Skin of body (tissue), 3 donors: ENCODE measurements around the gene BORA. TPM values are rescaled to one million over a fixed set of nuclear protein-coding genes. Genes with fewer than 3 reads are reported as not detected.
"Not testable (repeated sequence)": the region's sequence is repeated elsewhere in the genome, so short reads cannot be mapped to it uniquely, and the experiment has no call there.

Experiments
- DNase-seq: peaks from one replicate; lab custom pipeline; 2025; lab: John Stamatoyannopoulos, UW
- small RNA-seq: library from RNA; depleted of rRNA; stranded (forward); fragments of <200 nt; gene quantifications from one replicate; pipeline ENCODE3, GENCODE V24; 2014; ENCODE audit warnings: low replicate concordance
- total RNA-seq: library from RNA; depleted of rRNA; stranded (reverse); fragments of >200 nt; gene quantifications from one replicate; pipeline ENCODE4 v1.2.3, GENCODE V29; 2014

BORA gene
- total RNA-seq, 1 donor from 2014 or later, result 4.9 TPM

GRCh38 chr13:72763411-72763810 lies 35.7 kb downstream of the BORA start:
- no peak for DNase-seq

- DNase-seq, result no peak
These were observed 46.3 kb downstream of the BORA start for GRCh38 chr13:72774019-72774418.

GRCh38 chr13:72781451-72782439 lies 54.0 kb downstream of the BORA start, which contains the start of the genes DIS3 and PIBF1:
TSS of gene DIS3 (minus strand) at chr13:72781900. CDS start at chr13:72781832, 68 bp downstream.
TSS of gene PIBF1 (plus strand) at chr13:72782133. CDS start at chr13:72783470, 1,337 bp downstream.
- DNase-seq, result peak; percentile 98

- no peak for DNase-seq
These were observed 55.0 kb downstream of the BORA start for GRCh38 chr13:72782717-72783116.

GRCh38 chr13:72784679-72785078 lies 57.0 kb downstream of the BORA start:
- DNase-seq, result not testable (repeated sequence)

- no peak for DNase-seq
These were observed 61.1 kb downstream of the BORA start for GRCh38 chr13:72788831-72789230.

- DNase-seq, result no peak
These were observed 64.9 kb downstream of the BORA start for GRCh38 chr13:72792640-72793039.

GRCh38 chr13:72798817-72799216 lies 71.1 kb downstream of the BORA start:
- DNase-seq, result no peak

- DNase-seq, result no peak
These were observed 76.6 kb downstream of the BORA start for GRCh38 chr13:72804301-72804700.

Small RNAs within 50 kb of the gene (small RNA-seq; reads per million reads assigned to genes)
- gene RNU6-80P, result not detected

Other genes starting within 250 kb of the BORA start
- gene MZT1, start 294 bp upstream of the BORA start, total RNA-seq, result 9.9 TPM
- gene DIS3, start 54.0 kb downstream of the BORA start, total RNA-seq, result 26.3 TPM
- gene PIBF1, start 54.2 kb downstream of the BORA start, total RNA-seq, result 39.5 TPM